UCSD-AML1 (cell line): ENCODE data around the gene CORO2A.

Experiments
- DNase-seq: peaks from one replicate; lab custom pipeline; 2025; ENCODE audit not compliant: unreplicated experiment; lab: John Stamatoyannopoulos, UW

Gene CORO2A

DNA sequence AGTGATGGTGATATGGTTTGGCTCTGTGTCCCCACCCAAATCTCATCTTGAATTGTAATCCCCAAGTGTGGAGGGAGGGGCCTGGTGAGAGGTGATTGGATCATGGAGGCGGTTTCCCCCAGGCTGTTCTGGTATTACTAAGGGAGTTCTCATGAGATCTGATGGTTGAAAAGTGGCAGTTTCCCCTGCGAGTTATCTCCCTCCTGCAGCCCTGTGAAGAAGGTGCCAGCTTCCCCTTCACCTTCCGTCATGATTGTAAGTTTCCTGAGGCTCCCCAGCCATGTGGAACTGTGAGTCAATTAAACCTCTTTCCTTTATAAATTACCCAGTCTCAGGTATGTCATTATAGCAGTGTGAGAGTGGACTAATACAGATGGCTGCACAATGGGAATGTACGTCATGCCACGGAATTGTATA, 17.9 kb downstream of the CORO2A start:
- peak; percentile 42 for DNase-seq

DNA sequence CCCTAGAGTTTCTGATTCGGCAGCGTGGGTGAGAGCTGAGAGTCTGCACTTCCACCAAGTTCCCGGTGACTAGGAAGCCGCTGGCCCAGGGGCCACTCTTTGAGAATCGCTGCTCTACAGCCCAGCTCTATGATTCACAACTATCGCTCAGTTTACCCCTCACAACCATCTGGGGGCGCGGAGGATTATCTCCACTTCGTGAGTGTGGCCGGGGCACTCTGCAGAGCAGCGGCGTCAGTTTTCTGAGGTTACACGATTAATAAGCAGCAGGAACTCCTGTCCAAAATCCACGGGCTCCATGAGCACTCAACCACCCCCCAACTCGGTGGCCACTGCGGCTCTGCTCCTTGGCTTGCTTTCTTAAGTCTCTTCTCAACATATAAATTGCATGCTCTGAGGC, 19.3 kb downstream of the CORO2A start:
- DNase-seq, result no peak

DNA sequence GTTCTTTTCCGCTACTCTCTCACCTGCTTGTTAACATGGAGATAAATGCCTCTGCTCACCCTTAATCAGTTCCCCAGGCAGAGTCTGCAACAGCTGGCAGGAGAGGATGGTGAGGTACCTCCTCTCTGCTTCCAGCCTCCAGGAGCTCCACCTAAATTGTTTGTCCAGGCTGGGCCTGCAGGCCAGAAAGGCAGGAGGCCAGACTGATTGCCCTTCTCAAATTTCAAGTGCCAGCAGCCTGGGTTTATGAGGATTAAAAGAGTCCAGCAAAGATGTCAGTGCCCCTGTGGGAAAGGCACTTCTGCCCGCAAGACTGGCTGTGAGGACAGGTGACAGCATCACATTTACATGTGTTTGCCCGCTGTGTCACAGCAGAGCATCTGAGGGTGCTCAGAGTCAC, 19.8 kb downstream of the CORO2A start:
- no peak for DNase-seq

DNA sequence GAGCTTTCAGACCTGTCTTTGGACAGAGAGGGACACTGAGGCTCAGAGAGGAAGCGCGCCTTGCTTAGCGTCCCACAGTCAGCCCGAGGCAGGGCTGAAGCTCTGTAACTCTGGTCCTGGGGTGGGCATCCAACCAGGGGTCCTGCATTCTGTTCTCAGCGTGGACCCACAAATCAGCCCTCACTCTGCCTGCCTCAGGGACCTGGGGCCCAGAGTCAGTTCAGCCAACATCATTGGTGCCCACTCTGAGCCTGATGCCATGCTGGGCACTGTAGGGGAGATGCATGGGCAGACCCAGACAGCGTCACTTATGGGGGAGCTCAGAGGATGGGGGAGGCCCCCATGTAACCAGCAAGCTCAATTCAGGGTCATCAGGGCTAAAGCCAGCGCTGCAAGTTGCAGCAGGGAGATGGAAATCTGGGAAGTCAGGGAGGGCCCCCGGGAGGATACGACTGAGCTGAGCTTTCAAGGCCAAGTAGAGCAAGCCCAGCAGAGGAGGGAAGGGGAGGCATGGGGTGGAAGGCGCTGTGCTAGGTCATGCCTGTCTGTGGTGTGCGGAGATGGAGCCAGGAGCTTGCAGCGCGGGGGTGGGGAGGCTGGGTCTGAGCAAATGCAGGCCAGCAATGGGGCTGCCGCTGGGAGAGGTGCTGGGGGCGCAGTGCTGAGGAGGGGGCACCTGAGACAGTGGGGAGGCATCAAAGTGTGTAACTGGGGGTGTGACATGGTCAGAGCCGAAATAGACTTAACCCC, 21.1 kb downstream of the CORO2A start:
- DNase-seq, result no peak

DNA sequence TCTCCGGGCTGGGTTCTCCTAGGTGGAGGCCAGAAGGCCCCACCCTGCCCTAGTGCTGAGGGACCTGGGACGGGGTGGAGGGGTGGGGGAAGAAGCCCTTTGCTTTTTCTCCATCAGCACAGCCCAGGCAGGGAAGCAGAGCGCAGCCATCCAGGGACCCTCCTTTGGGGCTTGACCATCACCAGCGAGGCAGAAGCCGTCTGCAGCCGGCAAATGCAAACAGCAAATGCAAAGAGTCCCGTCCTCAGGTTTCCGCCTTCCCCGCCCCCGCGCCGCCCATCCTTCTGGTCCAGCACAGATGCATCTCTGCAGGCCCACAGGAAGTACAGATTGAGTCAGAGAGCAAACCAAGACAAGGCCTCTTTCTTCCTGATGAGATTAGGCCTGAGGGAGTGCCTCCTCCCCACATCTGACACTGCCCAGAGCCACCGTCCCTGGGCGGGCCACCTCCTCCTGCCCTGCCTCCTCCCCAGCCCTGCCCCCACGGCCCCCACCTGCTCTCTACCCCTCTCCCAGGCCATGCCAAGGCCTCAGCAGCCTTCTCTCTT, 23.4 kb downstream of the CORO2A start:
- DNase-seq, result peak; percentile 63

DNA sequence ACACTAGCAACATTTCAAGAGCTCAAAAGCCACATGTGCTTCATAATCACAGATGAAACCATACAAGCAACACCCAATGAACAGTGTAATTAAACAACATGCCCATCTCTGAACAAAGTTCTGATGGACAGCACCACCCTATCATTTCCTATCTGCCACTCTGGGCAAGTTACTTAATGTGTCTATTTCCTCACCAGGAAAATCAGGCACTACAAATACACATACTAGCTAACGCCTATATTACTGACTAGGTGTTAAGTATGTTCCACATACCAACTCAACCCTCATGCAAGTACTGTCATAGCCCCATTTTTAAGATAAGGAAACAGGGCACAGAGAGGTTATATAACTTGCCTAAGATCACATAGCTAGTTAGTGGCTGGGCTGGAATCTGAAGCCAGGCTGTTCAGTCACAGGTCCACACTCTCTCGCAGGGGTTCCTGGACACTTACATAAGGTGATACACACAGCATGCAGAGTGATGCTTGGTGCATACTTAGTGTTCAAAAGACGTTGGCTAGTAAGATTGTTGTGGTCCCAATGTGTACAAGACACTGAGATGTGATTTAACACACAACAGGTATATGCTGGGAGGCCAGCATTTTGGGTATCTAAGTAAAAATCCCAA, 24.2 kb downstream of the CORO2A start:
- no peak for DNase-seq

DNA sequence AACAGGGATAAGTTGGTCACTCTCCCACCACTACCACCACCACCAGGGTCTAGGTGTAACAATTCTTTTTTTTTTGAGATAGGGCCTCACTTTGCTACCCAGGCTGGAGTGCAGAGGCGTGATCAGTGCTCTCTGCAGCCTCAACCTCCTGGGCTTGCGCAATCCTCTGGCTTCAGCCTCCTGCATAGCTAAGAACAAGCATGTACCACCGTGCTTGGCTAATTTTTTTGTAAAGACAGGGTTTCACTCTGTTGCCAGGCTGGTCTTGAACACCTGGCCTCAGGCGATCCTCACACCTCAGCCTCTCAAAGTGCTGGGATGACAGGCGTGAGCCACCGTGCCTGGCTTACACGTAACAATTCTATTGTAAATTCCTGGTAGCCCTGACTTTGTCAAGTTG, 27.5 kb downstream of the CORO2A start:
- DNase-seq, result no peak

DNA sequence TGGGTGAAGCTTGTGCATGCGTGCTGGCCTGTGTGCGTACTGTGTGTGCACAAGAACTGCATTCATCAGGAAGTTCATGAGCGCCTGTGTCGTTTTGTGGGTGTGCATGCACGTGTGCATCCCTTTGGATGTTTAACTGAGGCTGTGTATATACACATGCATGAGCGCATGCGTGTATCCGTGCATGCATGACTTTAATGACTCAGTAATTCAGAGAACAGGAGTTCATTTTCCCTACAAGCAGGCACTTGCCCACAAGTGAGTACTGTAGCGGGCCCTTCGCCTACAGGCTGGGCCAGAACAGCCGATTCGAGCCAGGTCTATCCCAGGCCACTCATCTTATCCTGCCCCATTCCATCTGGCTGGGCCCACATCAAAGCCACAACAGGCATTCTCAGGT, 29.8 kb downstream of the CORO2A start:
- DNase-seq, result no peak

DNA sequence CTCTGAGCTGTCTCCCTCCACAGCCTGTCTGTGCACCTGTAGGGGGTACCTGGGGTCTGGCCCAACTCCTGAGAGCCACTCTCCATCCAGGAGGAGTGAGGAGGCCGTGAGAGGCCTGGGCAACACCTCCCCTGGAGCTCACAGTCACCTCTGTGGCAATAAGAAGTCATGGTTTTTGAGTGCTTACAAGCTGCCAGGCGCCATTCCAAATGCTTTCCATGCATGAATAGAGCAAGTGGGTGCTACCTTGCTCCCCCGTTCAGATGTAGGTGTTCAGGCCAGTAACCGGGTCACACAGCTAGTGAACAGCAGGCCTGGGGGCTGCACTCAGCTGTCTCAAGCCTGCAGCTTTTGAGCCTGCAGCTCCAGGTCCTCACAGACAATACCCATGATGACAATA, 30.6 kb downstream of the CORO2A start:
- DNase-seq, result no peak

DNA sequence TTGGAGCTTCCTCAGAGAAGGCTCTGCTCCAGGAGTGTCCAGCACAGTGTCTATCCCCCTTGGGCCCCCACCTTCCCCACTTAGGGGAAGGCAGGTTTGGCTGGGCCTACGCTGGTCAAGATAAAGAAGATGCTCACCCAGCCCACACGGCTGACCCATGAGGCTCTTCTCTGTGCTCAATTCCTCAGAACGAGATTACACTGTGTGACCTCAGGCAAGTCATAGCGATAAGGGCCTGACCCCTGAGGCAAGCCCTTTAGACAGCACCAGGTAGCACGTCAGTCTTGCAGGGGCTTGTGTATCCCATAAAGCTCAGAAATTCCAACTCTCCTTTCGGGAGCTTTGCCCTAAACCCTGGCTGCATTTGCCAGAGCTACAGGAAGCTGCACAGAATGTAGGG, 32.6 kb downstream of the CORO2A start:
- DNase-seq, result no peak

DNA sequence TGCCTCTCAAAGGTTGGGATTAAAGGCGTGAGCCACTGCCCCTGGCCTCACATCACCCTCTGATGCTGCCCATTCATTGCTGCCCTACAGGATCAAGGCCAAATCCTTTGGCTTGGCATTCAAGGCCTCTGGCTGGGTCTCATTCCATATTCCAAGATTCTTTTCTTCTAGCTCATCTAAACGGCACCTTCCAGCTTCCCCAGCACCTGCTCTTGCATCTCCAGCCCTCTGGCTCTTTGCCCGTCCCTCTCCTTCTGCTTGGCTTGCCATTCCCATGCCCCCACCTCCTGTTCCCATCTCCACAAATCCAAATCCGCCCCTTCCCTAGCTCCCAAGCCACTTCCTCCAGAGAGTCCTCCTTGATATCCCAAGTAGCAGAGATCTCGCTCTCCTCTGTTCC, 33.1 kb downstream of the CORO2A start:
- DNase-seq, result no peak

DNA sequence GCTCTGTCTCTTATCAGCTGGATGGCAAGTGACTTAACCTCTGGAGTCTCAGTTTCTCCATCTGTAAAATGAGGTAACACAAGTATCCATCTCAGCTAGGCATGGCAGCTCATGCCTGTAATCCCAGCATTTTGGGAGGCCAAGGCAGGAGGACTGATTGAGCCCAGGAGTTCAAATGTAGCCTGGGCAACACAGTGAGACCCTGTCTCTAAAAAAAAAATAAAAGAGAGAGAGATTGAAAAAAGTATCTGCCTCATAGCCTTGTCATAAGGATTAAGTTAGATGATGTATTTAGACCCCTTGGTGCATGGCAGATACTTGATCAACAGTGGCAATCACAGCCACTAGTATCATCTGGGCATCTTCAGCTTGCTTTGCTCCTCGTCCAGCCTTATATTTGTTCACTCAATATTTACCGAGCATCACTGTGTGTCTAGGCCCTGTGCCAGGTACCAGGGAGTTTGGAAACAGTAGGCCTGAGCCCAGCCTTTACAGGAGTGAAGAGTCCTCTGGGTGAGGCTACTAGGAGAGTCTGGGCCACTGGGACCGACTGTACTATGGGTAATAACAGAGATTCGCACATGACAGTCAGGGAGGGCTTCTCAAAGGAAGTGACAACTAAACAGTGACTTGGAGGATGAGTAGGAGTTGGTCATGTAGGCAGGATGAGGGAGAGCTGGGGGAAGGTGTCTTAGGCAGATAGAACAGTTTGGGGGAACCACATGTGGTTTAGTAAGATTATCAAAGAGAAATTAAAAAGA, 34.2 kb downstream of the CORO2A start:
- no peak for DNase-seq

DNA sequence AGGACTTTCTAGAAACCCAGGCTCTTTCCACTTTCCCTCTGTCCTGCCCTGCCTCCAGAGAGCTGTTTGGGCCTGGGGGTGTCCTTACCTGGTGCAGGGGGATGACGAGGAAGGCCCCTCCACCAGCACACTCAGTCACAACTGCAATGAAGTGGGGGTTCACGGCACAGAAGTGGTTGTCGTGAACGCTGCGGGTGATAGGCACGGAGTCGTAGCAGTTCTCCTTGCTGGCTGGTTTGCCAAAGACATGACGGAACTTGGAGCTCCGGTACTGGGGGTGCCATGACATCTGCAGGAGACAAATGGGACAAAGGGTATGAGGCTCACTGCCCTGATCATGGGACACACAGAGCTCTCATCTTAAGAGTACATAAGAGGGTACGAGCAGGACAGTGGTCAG, 35.1 kb downstream of the CORO2A start:
- no peak for DNase-seq

DNA sequence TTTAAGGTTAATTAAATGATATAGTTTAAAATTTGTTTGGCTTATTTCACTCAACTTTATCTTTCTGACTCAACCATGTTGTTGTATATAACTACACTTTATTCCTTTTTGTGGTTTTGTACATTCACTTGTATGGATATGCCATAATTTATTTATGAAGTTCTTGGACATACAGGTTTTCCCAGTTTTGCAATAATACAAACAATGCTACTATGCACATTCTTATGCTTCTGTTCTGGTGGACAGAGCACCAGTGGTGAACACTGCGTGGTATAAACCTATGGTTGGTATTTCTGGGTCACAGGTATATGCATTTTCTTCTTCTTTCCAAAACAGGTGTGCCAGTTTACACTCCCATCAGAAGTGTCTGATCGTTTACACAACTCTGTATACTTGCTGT, 37.8 kb downstream of the CORO2A start:
- DNase-seq, result no peak

DNA sequence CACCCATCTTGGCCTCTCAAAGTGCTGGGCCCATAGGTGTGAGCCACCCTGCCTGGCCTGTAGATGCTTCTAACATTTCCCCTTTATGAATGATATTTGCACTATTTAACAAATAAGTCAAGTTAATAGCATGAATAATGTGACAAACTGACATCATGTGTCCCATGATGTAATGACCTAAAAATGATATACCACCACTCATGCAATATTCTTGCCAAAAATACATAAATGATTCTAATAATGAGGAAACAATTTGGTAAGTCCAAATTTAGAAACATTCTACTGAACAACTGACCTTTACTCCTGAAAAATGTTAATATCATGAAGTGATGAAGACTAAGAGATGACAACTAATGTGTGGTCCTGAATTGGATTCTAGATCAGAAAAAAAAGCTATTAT, 39.9 kb downstream of the CORO2A start:
- no peak for DNase-seq

DNA sequence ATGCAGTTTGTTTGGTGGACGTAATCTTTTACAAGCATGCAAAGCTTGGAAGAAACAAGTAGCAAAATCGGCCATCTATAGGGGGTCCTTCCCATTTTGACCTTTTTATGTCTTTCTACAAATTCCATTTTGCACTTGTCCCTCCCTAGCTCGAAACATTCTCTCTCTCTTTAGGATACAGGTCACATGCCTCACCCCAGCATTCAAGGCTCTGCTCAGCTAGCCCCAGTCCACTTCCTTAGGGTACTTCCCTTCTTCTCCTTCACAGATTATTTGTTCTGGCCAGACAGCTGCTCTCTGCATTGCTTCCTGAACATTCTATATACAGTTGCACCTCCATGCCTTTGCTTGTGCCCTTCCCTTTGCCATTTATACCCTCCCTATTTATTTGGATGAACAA, 41.7 kb downstream of the CORO2A start:
- no peak for DNase-seq

DNA sequence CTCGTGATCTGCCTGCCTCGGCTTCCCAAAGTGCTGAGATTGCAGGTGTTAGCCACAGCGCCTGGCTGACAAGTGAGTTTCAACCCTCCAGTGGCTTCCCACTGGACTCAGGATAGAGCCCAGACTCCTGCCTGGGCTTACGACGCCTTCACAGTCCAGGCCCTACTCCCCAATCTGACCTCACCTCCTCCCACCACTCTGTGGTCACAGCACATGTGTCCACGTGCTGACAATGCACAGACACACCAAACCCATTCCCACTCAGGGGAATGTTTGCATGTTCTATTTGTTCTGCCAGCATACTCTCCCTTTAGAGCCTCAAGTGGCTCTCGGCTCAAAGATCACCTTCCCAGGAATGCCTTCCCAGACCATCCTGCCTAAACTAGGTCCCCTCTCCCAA, 42.3 kb downstream of the CORO2A start:
- DNase-seq, result no peak

DNA sequence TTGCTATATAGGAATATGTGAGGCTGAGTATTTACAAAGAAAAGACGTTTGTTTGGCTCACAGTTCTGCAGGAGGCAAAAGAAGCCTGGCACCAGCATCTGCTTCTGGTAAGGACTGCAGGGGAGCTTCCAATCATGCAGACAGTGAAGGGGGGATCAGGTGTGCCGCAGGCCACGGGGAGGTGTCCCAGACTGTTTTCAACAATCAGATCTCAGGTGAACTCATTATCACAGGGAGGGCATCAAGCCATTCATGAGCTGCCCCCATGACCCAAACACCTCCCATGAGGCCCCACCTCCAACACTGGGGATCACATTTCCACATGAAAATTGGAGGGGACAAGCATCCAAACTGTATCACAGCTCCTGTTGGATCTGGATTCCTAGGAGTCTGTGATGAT, 43.0 kb downstream of the CORO2A start:
- no peak for DNase-seq

DNA sequence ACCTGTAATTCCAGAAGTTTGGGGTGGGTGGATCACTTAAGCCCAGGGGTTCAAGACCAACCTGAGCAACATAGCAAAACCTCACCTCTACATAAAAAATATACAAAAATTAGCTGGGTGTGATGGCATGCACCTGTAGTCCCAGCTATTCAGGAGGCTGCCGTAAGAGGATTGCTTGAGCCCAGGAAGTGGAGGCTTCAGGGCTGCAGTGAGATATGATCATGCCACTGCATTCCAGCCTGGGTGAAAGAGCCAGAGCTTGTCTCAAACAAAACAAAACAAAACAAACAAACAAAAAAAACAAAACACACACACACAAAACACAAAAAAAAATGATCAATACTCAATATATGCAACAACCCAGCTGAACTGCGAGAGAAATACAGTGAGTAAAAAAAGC, 44.0 kb downstream of the CORO2A start:
- no peak for DNase-seq

DNA sequence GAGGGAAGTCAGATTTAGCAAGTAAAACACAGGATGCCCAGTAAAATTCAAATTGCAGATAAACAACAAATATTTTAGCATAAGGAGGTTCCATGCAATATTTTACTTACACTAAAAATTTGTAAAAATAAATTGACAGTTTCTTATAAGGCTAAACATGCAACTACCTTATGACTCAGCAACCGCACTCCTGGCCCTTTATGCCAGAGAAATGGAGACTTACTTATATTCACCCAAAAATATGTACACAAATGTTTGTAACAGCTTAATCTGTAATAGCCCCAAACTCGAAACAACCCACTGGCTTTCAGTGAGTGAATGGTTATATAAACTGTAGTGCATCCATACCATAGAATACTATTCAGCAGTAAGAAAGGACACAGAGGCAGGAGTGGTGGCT, 44.9 kb downstream of the CORO2A start:
- no peak for DNase-seq

DNA sequence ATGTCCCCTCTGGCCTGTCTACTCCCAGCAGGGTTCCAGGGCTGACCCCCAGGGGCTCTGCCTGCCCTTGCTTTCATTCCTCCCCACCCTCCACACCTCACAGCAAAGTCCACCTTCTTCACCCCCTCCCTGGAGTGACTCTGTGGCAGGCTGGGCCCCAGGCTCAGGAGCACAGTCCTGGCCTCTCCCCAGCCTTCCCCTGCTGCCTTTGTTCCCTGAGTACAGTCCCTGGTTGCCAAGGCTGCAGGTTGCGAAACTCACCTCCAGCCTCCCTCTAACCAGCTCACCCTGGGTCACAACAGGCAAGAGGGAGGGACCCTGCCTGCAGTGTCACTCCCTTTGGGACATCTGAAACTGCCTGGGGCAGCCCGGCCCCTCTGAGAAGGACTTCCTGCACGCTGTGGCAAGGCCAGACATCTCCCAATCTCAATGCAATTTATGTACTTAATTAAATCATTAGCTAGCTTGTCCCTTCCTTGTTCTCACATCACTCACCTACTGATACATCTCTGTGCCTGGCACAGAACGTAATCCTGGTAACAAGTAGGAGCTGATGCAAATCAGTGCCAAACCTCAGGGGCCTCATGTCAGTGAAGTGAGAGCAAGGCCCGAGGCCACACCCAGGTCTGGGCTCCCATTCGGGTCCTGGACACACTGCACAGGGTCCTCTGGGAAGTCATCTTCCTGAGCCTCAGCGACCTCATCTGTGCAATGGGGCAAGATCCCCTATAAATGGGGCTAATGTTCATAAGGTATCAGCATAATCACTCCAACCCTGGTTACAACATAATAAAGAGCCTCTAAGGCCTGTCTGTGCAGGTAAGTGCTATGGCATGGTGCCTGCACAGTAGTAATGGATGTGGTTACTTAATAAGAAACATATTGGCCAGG, 46.1 kb downstream of the CORO2A start:
- DNase-seq, result peak; percentile 48
